Measurements from ENCODE around the gene HOXA11. TPM values are rescaled to one million over a fixed set of nuclear protein-coding genes. Genes with fewer than 3 reads are reported as not detected.

Gene HOXA11
- total RNA-seq, 1 experiment from 2014 or later = not detected

- BruUV-seq (replicated peaks) = no TSS peak
- Histone ChIP-seq H3K36me3 (ENCODE audit: insufficient read depth, low read length, poor library complexity, severe bottlenecking) (no peaks in the 10 kb centered on the region), H3K27me3 (replicated peaks; ENCODE audit: insufficient read depth, low read depth, low read length, poor library complexity) (peaks cover 100% of the 10 kb centered on the region), H3K4me1 (ENCODE audit: insufficient read depth, low read length, poor library complexity, severe bottlenecking) (peaks cover 18% of the 10 kb centered on the region), H3K27ac (ENCODE audit: low read depth, low read length, poor library complexity, severe bottlenecking) (no peak overlapping the region), H3K4me3 (ENCODE audit: low read depth, low read length, poor library complexity, severe bottlenecking) (peak overlapping the region; percentile 30), H3K9me3 (ENCODE audit: low read depth, low read length, poor library complexity, severe bottlenecking) (no peaks in the 10 kb centered on the region)
- TF ChIP-seq CTCF (conservative IDR thresholded peaks at IDR 0.05; ENCODE audit: low read depth, low read length) = 0 out of 2 replicates have a peak, but pooled peaks have one; percentile 3
- TF ChIP-seq EZH2 (IDR thresholded peaks at IDR 0.05; ENCODE audit: borderline replicate concordance, low read depth, low read length, poor library complexity, severe bottlenecking) = no peak
- ChIA-PET POLR2A (ENCODE audit: low non-redundant PET) (no interaction called here), CTCF (interaction anchor here (1.6 kb wide), 1 partner anchor 17 kb away, joined by 5 read pairs; no protein-coding TSS in a partner anchor)
- intact Hi-C loops (cut with micrococcal nuclease; ENCODE audit: unreplicated experiment) = loop anchor here (5.0 kb wide), 1 partner anchor 1272 kb away; no protein-coding TSS in a partner anchor
- no peak for DNase-seq (ENCODE audit: low spot score)
Measured at GRCh38 chr7:27143950-27144780, 40.9 kb downstream of the HOXA11 start.

GRCh38 chr7:27143023-27143949, 41.7 kb downstream of the HOXA11 start, which contains the start of gene HOXA5:
TSS of gene HOXA5 (minus strand) at chr7:27143681. CDS start at chr7:27143607, 74 bp downstream.
- TF ChIP-seq CTCF (conservative IDR thresholded peaks at IDR 0.05; ENCODE audit: low read depth, low read length) (peak; percentile 72), EZH2 (IDR thresholded peaks at IDR 0.05; ENCODE audit: borderline replicate concordance, low read depth, low read length, poor library complexity, severe bottlenecking) (peak; percentile 72)
- peak; percentile 44 for DNase-seq (ENCODE audit: low spot score)
- Histone ChIP-seq H3K27me3 (replicated peaks; ENCODE audit: insufficient read depth, low read depth, low read length, poor library complexity) (peaks cover 100% of the 10 kb centered on the region), H3K36me3 (ENCODE audit: insufficient read depth, low read length, poor library complexity, severe bottlenecking) (no peaks in the 10 kb centered on the region), H3K27ac (ENCODE audit: low read depth, low read length, poor library complexity, severe bottlenecking) (no peak within 1 kb of the TSS), H3K4me3 (ENCODE audit: low read depth, low read length, poor library complexity, severe bottlenecking) (peak within 1 kb of the TSS; percentile 30), H3K4me1 (ENCODE audit: insufficient read depth, low read length, poor library complexity, severe bottlenecking) (peaks cover 16% of the 10 kb centered on the region), H3K9me3 (ENCODE audit: low read depth, low read length, poor library complexity, severe bottlenecking) (no peaks in the 10 kb centered on the region)
- intact Hi-C loops (cut with micrococcal nuclease; ENCODE audit: unreplicated experiment) = loop anchor here (5.0 kb wide), 1 partner anchor 1271 kb away; no protein-coding TSS in a partner anchor
- POLR2A ChIA-PET (ENCODE audit: low non-redundant PET) = no interaction called here
- BruUV-seq (replicated peaks) = no TSS peak
- CTCF ChIA-PET = interaction anchor here (1.6 kb wide), 1 partner anchor 18 kb away, joined by 5 read pairs; no protein-coding TSS in a partner anchor

- Histone ChIP-seq H3K4me1 (ENCODE audit: insufficient read depth, low read length, poor library complexity, severe bottlenecking) (peaks cover 13% of the 10 kb centered on the region), H3K4me3 (ENCODE audit: low read depth, low read length, poor library complexity, severe bottlenecking) (no peak overlapping the region), H3K27me3 (replicated peaks; ENCODE audit: insufficient read depth, low read depth, low read length, poor library complexity) (peaks cover 100% of the 10 kb centered on the region), H3K36me3 (ENCODE audit: insufficient read depth, low read length, poor library complexity, severe bottlenecking) (no peaks in the 10 kb centered on the region), H3K9me3 (ENCODE audit: low read depth, low read length, poor library complexity, severe bottlenecking) (no peaks in the 10 kb centered on the region), H3K27ac (ENCODE audit: low read depth, low read length, poor library complexity, severe bottlenecking) (no peak overlapping the region)
- POLR2A ChIA-PET (ENCODE audit: low non-redundant PET) = no interaction called here
- TF ChIP-seq EZH2 (IDR thresholded peaks at IDR 0.05; ENCODE audit: borderline replicate concordance, low read depth, low read length, poor library complexity, severe bottlenecking) = peak; percentile 84
- no peak for TF ChIP-seq CTCF (conservative IDR thresholded peaks at IDR 0.05; ENCODE audit: low read depth, low read length)
- no TSS peak for BruUV-seq (replicated peaks)
- intact Hi-C loops (cut with micrococcal nuclease; ENCODE audit: unreplicated experiment) = loop anchor here (5.0 kb wide), 1 partner anchor 1270 kb away; no protein-coding TSS in a partner anchor
- DNase-seq (ENCODE audit: low spot score) = no peak
- CTCF ChIA-PET = no interaction called here
Measured at GRCh38 chr7:27142580-27143022, 42.4 kb downstream of the HOXA11 start.

Measured in A673 (cell line).